Aorta (tissue), 5 donors: ENCODE results near the gene ACTR1A. TPM values are rescaled to one million over a fixed set of nuclear protein-coding genes. Genes with fewer than 3 reads are reported as not detected.

Experiments
- ATAC-seq: fragments of 200-7000 bp; cut with Tn5 transposase; one replicate; pipeline ENCODE4 v1.9.1; 2022; ENCODE audit warnings: moderate library complexity; ENCODE audit not compliant: low FRiP score
- DNase-seq, 2 donors: peaks; one replicate each; pipeline ENCODE4 v3.0.0-alpha.2; 2020
- H3K27ac ChIP-seq, 2 donors: one replicate each; pipeline ENCODE4 v1.5.1; 2013; ENCODE audit warnings: low read length in 2 of 2, mild to moderate bottlenecking in 2 of 2, moderate library complexity in 2 of 2, control low read depth in 1 of 2, inconsistent platforms in 1 of 2, low read depth in 1 of 2
- H3K27me3 ChIP-seq, 2 donors: one replicate each; pipeline ENCODE4 v1.6.1; 2013; ENCODE audit warnings: control low read depth in 1 of 2, low read length in 1 of 2, mild to moderate bottlenecking in 1 of 2, moderate library complexity in 1 of 2; ENCODE audit not compliant: insufficient read depth in 2 of 2, control insufficient read depth in 1 of 2
- H3K36me3 ChIP-seq, 2 donors: one replicate each; pipeline ENCODE4 v1.6.1; 2013; ENCODE audit warnings: control low read depth in 1 of 2, low read length in 1 of 2, mild to moderate bottlenecking in 1 of 2; ENCODE audit not compliant: insufficient read depth in 2 of 2, control insufficient read depth in 1 of 2
- H3K4me1 ChIP-seq, 2 donors: one replicate each; pipeline ENCODE4 v1.6.1; 2013; ENCODE audit warnings: low read length in 2 of 2, control low read depth in 1 of 2, mild to moderate bottlenecking in 1 of 2, moderate library complexity in 1 of 2; ENCODE audit not compliant: insufficient read depth in 2 of 2, control insufficient read depth in 1 of 2
- H3K4me3 ChIP-seq, 2 donors: one replicate each; pipeline ENCODE4 v1.5.1; 2013; ENCODE audit warnings: low read length in 2 of 2, control low read depth in 1 of 2, mild to moderate bottlenecking in 1 of 2
- H3K9me3 ChIP-seq: one replicate; pipeline ENCODE4 v1.6.1; 2013; ENCODE audit warnings: mild to moderate bottlenecking, low read length; ENCODE audit not compliant: control insufficient read depth
- WGBS, 2 donors: extraction: QIAGEN DNeasy Blood & Tissue Kit; methylation state at CpG; one replicate each; pipeline ENCODE4 v1.1.7; 2013; 5-methylcytosine and 5-hydroxymethylcytosine counted together
- intact Hi-C, 2 donors: fragments of 100-400 bp; cut with DNase I; formaldehyde crosslinking; loops; one replicate each; pipeline versions ENCODE4 v1.14.2 to v1.15.0; 2022
- polyA plus RNA-seq, 2 donors: library from polyadenylated mRNA; stranded (reverse); fragments of 200-250 nt; gene quantifications; one replicate each; pipeline ENCODE4 v1.2.3, GENCODE V29; 2013
- total RNA-seq, 2 donors: library from RNA; stranded (reverse); fragmentation: NEBNext Ultra II Directional; extraction: Animal tissue kit (Norgen Biotek cat#: 25700); gene quantifications; one replicate each; pipeline ENCODE4 v1.2.1, GENCODE V29; 2021
- donor health status: healthy with polysubstance abuse.
- donor health status: Bipolar disorder and iron deficiency.
- donor health status: DM: no; HTN: no; CAD: no.
- donor health status: DM: no; HTN: no; CAD: no.
- donor health status: DM: yes; HTN: yes; CAD: no.

ACTR1A gene
- total and polyA plus RNA-seq, 4 donors, result 46.8 to 92.9 (median 83.4) TPM

GRCh38 chr10:102522874-102523249 is 20.4 kb upstream of the ACTR1A start:
- H3K4me3 ChIP-seq, result no peak overlapping the region
- no peaks in the 10 kb centered on the region for H3K27me3 ChIP-seq
- WGBS, 2 donors, result 95% methylated on average over 1 of the region's 1 CpG
- DNase-seq, result no peak
- H3K4me1 ChIP-seq, result no peaks in the 10 kb centered on the region
- intact Hi-C loops, result no loop called here
- H3K36me3 ChIP-seq, result peaks cover 0 to under 1% of the 10 kb centered on the region in 2 donors
- no peak for ATAC-seq
- H3K9me3 ChIP-seq, result no peaks in the 10 kb centered on the region
- no peak overlapping the region for H3K27ac ChIP-seq

DNA sequence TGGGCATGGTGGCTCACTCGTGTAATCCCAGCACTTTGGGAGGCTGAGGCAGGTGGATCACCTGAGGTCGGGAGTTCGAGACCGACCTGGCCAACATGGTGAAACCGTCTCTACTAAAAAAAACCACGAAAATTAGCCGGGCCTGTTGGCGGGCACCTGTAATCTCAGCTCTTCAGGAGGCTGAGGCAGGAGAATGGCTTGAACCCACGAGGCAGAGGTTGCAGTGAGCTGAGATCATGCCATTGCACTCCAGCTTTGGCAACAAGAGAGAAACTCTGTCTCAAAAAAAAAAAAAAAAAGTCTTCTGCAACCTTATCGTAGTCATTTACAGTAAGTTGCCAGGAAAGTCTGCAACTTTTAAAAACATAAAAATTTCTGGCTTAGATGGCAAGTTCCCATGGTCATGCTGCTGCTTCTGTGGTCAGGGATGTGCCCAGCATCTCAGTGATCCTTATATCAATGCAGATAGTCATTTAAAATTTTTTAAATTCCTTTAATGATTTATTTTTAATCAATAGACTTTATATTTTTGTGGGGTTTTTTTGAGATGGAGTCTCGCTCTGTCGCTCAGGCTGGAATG is 16.8 kb upstream of the ACTR1A start:
- H3K4me3 ChIP-seq, result no peak overlapping the region
- no peak for DNase-seq
- no peak for ATAC-seq
- intact Hi-C loops, result no loop called here
- peaks cover 0 to 3% of the 10 kb centered on the region in 2 donors for H3K36me3 ChIP-seq
- WGBS, 2 donors, result 40 to 54% methylated on average over 12 of the region's 12 CpGs
- no peaks in the 10 kb centered on the region for H3K27me3 ChIP-seq
- H3K27ac ChIP-seq, result no peak overlapping the region
- H3K9me3 ChIP-seq, result no peaks in the 10 kb centered on the region
- H3K4me1 ChIP-seq, result no peaks in the 10 kb centered on the region

DNA sequence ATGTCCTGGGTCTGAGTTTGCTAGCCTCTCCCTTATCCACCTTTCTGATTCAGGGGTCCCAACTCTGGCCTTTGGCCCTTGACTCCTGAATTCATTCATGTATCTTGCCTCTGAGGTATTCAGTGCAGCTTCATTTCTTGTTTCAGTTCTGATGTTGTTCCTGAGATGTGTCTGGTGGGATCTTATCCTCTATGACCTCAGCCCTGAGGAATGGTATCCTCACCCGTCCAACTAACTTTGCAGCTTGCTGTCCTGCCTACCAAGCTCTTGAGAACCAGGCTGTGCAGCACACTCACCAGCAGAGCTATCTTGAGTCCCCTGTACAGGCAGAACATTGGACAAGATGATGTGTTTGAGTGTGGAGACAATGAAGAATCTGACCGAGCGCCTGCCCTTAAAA is 15.0 kb upstream of the ACTR1A start:
- H3K27me3 ChIP-seq, result no peaks in the 10 kb centered on the region
- H3K4me3 ChIP-seq, result no peak overlapping the region
- intact Hi-C loops, result no loop called here
- DNase-seq, result no peak
- ATAC-seq, result no peak
- H3K36me3 ChIP-seq, result peaks cover 0 to 3% of the 10 kb centered on the region in 2 donors
- H3K4me1 ChIP-seq, result no peaks in the 10 kb centered on the region
- no peak overlapping the region for H3K27ac ChIP-seq
- H3K9me3 ChIP-seq, result no peaks in the 10 kb centered on the region
- WGBS, 2 donors, result 75 to 78% methylated on average over 3 of the region's 3 CpGs

DNA sequence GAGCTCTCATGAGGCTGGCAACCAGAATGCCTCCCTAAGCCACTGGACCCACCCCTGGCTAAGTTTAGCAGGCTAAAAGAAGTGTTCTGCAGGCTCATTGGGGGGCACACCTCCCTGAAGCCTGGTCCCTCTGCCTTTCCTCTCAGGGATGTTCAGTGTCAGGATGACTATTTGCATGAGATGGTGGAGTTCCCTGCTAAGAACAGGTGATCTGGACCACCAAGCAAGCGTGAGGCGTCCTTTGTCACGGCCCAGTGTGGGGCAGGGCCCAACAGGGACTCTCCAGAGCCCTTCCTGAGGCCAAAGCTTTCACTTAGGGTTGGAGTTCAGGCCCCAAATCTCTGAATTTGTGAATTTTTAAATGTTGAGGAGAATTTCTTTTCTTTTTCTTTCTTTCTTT is 13.2 kb upstream of the ACTR1A start:
- no peak overlapping the region for H3K4me3 ChIP-seq
- no peak for DNase-seq
- 96 to 100% methylated on average over 3 of the region's 3 CpGs for WGBS, 2 donors
- no peaks in the 10 kb centered on the region for H3K27me3 ChIP-seq
- no peaks in the 10 kb centered on the region for H3K4me1 ChIP-seq
- no peak for ATAC-seq
- intact Hi-C loops, result no loop called here
- H3K9me3 ChIP-seq, result no peaks in the 10 kb centered on the region
- H3K27ac ChIP-seq, result no peak overlapping the region
- peaks cover 0 to 3% of the 10 kb centered on the region in 2 donors for H3K36me3 ChIP-seq

- 66 to 80% methylated on average over 12 of the region's 12 CpGs for WGBS, 2 donors
- no peak overlapping the region for H3K4me3 ChIP-seq
- no peaks in the 10 kb centered on the region for H3K27me3 ChIP-seq
- no peak for DNase-seq
- no peaks in the 10 kb centered on the region for H3K9me3 ChIP-seq
- H3K36me3 ChIP-seq, result peaks cover 0 to 3% of the 10 kb centered on the region in 2 donors
- intact Hi-C loops, result no loop called here
- H3K4me1 ChIP-seq, result no peaks in the 10 kb centered on the region
- no peak overlapping the region for H3K27ac ChIP-seq
- no peak for ATAC-seq
These were observed 12.2 kb upstream of the ACTR1A start for GRCh38 chr10:102514487-102515311.

- Histone ChIP-seq H3K27ac (no peak overlapping the region), H3K4me3 (no peak overlapping the region), H3K27me3 (no peaks in the 10 kb centered on the region), H3K4me1 (no peaks in the 10 kb centered on the region), H3K9me3 (no peaks in the 10 kb centered on the region), H3K36me3 (no peaks in the 10 kb centered on the region)
- intact Hi-C loops, result no loop called here
- ATAC-seq (no peak), DNase-seq (peak in 1 of 2 donors; percentile 2)
- WGBS, 2 donors, result 89 to 93% methylated on average over 6 of the region's 6 CpGs
These were observed 9.2 kb upstream of the ACTR1A start for GRCh38 chr10:102511583-102512274.

GRCh38 chr10:102509387-102509786 is 6.9 kb upstream of the ACTR1A start:
- DNase-seq (peak in 1 of 2 donors; percentile 0), ATAC-seq (no peak)
- Histone ChIP-seq H3K27ac (no peak overlapping the region), H3K36me3 (no peaks in the 10 kb centered on the region), H3K4me3 (no peak overlapping the region), H3K4me1 (peaks cover 0 to 3% of the 10 kb centered on the region in 2 donors), H3K27me3 (no peaks in the 10 kb centered on the region), H3K9me3 (no peaks in the 10 kb centered on the region)
- intact Hi-C loops, result no loop called here
- 48 to 84% methylated on average over 2 of the region's 2 CpGs for WGBS, 2 donors

DNA sequence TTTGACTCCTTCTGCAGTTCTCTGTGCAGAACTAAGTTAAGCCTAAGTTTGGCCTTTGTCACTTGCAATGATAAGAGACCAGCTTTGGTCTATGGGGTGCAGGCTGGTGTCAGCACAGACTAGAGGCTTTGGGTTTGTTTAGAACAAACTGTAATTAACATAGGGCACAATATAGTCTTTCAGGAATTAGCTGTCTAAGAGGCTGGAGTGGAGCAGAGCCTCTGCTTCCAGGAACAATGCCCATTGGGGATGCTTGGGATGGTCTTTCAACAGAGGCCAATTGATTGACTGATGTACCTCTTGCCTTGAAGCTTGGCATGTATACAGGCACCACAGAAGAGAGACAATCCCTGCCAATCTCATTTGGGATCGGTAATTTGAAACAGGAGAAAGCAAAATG is 6.0 kb upstream of the ACTR1A start:
- peaks cover 0 to 3% of the 10 kb centered on the region in 2 donors for H3K4me1 ChIP-seq
- 89 to 92% methylated on average over 1 of the region's 1 CpG for WGBS, 2 donors
- no peak for ATAC-seq
- DNase-seq, result peak in 1 of 2 donors; percentile 2
- H3K27ac ChIP-seq, result no peak overlapping the region
- H3K4me3 ChIP-seq, result no peak overlapping the region
- H3K9me3 ChIP-seq, result no peaks in the 10 kb centered on the region
- intact Hi-C loops, result no loop called here
- no peaks in the 10 kb centered on the region for H3K36me3 ChIP-seq
- no peaks in the 10 kb centered on the region for H3K27me3 ChIP-seq
